Activated gamma-delta T cell (primary cell): ENCODE results near the gene COX7A2.

Experiments
- DNase-seq: peaks from one replicate; lab custom pipeline; 2025; lab: John Stamatoyannopoulos, UW

The COX7A2 gene

GRCh38 chr6:75199889-75200288 lies 43.7 kb downstream of the COX7A2 start:
- no peak for DNase-seq

- no peak for DNase-seq
These were observed 47.4 kb downstream of the COX7A2 start for GRCh38 chr6:75196081-75196687.

- DNase-seq, result no peak
These were observed 55.2 kb downstream of the COX7A2 start for GRCh38 chr6:75188221-75188925.
